ENCODE data around the gene B9D1.

DNA sequence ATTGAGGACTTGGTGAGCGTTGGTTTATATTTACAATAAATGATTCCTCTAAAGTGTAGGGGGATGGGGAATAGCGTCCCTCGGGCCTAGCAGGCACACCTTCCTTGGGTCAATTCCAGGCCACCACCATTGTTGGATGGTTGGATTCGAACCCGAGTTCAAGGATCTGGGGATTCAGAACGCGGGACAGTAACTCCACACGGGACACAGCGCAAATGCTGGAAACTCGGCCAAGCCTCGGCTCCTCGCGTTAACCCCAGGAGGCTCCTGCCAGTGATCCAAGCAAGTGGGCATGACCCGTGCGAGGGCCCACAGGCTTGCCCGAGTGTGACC, 613 bp downstream of the B9D1 start:
- TF ChIP-seq, protein P1, sequence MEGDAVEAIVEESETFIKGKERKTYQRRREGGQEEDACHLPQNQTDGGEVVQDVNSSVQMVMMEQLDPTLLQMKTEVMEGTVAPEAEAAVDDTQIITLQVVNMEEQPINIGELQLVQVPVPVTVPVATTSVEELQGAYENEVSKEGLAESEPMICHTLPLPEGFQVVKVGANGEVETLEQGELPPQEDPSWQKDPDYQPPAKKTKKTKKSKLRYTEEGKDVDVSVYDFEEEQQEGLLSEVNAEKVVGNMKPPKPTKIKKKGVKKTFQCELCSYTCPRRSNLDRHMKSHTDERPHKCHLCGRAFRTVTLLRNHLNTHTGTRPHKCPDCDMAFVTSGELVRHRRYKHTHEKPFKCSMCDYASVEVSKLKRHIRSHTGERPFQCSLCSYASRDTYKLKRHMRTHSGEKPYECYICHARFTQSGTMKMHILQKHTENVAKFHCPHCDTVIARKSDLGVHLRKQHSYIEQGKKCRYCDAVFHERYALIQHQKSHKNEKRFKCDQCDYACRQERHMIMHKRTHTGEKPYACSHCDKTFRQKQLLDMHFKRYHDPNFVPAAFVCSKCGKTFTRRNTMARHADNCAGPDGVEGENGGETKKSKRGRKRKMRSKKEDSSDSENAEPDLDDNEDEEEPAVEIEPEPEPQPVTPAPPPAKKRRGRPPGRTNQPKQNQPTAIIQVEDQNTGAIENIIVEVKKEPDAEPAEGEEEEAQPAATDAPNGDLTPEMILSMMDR (conservative IDR thresholded peaks at IDR 0.05; ENCODE audit: low read depth in 2 of 2) = no peak
- TF ChIP-seq EZH2 (IDR thresholded peaks at IDR 0.05; ENCODE audit: low read depth, unreplicated experiment) (no peak), CREB1 (CRISPR knock-in tag; IDR thresholded peaks at IDR 0.05; ENCODE audit: low read depth) (no peak), POLR2AphosphoS5 (IDR thresholded peaks at IDR 0.05; ENCODE audit: low read depth) (no peak), EZH2phosphoT487 (IDR thresholded peaks at IDR 0.05; ENCODE audit: unreplicated experiment) (no peak), NANOG (IDR thresholded peaks at IDR 0.05; ENCODE audit: borderline replicate concordance) (no peak), ZNF114 (CRISPR knock-in tag; IDR thresholded peaks at IDR 0.05) (no peak), STAT1 (IDR thresholded peaks at IDR 0.05; ENCODE audit: unreplicated experiment) (no peak), JUNB (IDR thresholded peaks at IDR 0.05; ENCODE audit: unreplicated experiment) (no peak), ZNF331 (CRISPR knock-in tag; IDR thresholded peaks at IDR 0.05; ENCODE audit: low read depth) (no peak)
- TF ChIP-seq, protein P2, sequence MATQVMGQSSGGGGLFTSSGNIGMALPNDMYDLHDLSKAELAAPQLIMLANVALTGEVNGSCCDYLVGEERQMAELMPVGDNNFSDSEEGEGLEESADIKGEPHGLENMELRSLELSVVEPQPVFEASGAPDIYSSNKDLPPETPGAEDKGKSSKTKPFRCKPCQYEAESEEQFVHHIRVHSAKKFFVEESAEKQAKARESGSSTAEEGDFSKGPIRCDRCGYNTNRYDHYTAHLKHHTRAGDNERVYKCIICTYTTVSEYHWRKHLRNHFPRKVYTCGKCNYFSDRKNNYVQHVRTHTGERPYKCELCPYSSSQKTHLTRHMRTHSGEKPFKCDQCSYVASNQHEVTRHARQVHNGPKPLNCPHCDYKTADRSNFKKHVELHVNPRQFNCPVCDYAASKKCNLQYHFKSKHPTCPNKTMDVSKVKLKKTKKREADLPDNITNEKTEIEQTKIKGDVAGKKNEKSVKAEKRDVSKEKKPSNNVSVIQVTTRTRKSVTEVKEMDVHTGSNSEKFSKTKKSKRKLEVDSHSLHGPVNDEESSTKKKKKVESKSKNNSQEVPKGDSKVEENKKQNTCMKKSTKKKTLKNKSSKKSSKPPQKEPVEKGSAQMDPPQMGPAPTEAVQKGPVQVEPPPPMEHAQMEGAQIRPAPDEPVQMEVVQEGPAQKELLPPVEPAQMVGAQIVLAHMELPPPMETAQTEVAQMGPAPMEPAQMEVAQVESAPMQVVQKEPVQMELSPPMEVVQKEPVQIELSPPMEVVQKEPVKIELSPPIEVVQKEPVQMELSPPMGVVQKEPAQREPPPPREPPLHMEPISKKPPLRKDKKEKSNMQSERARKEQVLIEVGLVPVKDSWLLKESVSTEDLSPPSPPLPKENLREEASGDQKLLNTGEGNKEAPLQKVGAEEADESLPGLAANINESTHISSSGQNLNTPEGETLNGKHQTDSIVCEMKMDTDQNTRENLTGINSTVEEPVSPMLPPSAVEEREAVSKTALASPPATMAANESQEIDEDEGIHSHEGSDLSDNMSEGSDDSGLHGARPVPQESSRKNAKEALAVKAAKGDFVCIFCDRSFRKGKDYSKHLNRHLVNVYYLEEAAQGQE (IDR thresholded peaks at IDR 0.05; ENCODE audit: unreplicated experiment) = no peak
- TF ChIP-seq, protein P3, sequence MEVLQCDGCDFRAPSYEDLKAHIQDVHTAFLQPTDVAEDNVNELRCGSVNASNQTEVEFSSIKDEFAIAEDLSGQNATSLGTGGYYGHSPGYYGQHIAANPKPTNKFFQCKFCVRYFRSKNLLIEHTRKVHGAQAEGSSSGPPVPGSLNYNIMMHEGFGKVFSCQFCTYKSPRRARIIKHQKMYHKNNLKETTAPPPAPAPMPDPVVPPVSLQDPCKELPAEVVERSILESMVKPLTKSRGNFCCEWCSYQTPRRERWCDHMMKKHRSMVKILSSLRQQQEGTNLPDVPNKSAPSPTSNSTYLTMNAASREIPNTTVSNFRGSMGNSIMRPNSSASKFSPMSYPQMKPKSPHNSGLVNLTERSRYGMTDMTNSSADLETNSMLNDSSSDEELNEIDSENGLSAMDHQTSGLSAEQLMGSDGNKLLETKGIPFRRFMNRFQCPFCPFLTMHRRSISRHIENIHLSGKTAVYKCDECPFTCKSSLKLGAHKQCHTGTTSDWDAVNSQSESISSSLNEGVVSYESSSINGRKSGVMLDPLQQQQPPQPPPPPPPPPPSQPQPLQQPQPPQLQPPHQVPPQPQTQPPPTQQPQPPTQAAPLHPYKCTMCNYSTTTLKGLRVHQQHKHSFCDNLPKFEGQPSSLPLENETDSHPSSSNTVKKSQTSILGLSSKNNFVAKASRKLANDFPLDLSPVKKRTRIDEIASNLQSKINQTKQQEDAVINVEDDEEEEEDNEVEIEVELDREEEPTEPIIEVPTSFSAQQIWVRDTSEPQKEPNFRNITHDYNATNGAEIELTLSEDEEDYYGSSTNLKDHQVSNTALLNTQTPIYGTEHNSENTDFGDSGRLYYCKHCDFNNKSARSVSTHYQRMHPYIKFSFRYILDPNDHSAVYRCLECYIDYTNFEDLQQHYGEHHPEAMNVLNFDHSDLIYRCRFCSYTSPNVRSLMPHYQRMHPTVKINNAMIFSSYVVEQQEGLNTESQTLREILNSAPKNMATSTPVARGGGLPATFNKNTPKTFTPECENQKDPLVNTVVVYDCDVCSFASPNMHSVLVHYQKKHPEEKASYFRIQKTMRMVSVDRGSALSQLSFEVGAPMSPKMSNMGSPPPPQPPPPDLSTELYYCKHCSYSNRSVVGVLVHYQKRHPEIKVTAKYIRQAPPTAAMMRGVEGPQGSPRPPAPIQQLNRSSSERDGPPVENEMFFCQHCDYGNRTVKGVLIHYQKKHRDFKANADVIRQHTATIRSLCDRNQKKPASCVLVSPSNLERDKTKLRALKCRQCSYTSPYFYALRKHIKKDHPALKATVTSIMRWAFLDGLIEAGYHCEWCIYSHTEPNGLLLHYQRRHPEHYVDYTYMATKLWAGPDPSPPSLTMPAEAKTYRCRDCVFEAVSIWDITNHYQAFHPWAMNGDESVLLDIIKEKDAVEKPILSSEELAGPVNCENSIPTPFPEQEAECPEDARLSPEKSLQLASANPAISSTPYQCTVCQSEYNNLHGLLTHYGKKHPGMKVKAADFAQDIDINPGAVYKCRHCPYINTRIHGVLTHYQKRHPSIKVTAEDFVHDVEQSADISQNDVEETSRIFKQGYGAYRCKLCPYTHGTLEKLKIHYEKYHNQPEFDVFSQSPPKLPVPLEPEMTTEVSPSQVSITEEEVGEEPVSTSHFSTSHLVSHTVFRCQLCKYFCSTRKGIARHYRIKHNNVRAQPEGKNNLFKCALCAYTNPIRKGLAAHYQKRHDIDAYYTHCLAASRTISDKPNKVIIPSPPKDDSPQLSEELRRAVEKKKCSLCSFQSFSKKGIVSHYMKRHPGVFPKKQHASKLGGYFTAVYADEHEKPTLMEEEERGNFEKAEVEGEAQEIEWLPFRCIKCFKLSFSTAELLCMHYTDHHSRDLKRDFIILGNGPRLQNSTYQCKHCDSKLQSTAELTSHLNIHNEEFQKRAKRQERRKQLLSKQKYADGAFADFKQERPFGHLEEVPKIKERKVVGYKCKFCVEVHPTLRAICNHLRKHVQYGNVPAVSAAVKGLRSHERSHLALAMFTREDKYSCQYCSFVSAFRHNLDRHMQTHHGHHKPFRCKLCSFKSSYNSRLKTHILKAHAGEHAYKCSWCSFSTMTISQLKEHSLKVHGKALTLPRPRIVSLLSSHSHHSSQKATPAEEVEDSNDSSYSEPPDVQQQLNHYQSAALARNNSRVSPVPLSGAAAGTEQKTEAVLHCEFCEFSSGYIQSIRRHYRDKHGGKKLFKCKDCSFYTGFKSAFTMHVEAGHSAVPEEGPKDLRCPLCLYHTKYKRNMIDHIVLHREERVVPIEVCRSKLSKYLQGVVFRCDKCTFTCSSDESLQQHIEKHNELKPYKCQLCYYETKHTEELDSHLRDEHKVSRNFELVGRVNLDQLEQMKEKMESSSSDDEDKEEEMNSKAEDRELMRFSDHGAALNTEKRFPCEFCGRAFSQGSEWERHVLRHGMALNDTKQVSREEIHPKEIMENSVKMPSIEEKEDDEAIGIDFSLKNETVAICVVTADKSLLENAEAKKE (CRISPR knock-in tag; IDR thresholded peaks at IDR 0.05) = no peak
